Stimulated activated CD8-positive, alpha-beta memory T cell treated with anti-CD3 and anti-CD28 coated beads, Interleukin-4, amount 100 ng/mL, for 1 hour (primary cell): ENCODE data around the gene ATP8B1.

Source experiments
- DNase-seq, 2 donors: peaks; one replicate each; pipeline ENCODE4 v3.0.0-alpha.2; 2020; ENCODE audit warnings: low read depth in 2 of 2, low spot score in 1 of 2

Gene ATP8B1

GRCh38 chr18:57630002-57630753 is 172.9 kb downstream of the ATP8B1 start:
- DNase-seq, result peak; percentile 83 to 90

DNA sequence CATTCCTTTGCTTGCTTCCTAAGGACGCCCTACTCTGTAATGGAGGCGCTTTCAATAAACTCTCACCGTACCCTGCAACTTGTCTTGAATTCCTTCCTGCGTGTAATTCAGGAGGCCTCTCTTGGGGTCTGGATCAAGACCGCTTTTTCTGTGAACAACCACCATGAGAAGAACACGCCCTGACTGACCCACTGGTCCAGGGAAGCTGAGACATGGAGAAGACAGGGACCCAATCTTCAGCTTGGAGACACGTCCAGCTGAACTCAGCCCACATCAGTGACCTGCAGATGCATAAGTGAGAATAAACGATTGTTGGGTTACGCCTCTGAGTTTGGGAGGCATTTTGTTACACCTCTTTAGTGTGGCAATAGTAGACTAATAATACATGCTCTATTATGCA is 173.7 kb downstream of the ATP8B1 start:
- no peak for DNase-seq

DNA sequence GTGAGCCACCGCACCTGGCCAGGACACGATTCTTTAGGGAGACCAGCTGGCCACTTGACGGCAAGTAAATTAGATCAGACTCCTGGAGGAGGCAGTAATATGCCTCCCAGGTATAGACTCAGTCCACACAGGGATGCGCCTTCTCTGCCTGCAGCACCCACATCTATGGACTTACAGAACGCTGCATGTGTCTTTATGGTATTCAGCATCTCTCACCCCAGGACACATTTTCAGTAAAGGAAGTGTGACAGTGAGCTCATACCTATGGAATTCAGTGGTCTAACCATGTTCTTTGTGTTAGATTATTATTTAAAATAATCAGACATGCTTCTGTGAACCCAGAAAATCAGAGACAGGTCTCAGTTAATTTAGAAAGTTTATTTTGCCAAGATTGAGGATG is 175.6 kb downstream of the ATP8B1 start:
- DNase-seq, result no peak

- DNase-seq, result no peak
These were observed 178.1 kb downstream of the ATP8B1 start for GRCh38 chr18:57624988-57625387.

- DNase-seq, result peak in 1 of 2 donors; percentile 10
These were observed 181.9 kb downstream of the ATP8B1 start for GRCh38 chr18:57621246-57621604.

DNA sequence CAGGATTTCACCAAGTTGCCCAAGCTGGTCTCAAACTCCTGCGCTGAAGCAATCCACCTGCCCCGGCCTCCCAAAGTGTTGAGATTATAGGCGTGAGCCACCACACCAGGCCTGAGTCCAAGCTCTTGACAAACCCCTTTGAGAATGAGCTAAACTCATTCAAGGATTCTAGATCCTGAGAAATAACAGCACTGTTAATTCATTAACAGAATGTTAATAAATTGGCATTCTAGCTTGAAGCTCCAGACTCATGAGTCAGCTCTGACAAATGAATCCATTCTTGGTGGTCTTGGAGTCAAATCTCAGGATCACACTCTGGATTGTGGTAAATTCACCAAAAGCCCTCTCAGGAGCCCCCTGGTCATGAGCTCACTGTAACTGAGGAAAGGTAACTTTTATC is 183.2 kb downstream of the ATP8B1 start:
- DNase-seq, result no peak

- no peak for DNase-seq
These were observed 184.2 kb downstream of the ATP8B1 start for GRCh38 chr18:57618910-57619309.

GRCh38 chr18:57603871-57604270 is 199.2 kb downstream of the ATP8B1 start:
- DNase-seq, result no peak
